T-helper 9 cell (primary cell): ENCODE measurements around the gene SCMH1.

Experiments used
- DNase-seq: peaks from one replicate; pipeline ENCODE4 v3.0.0-alpha.2; 2020

The SCMH1 gene

DNA sequence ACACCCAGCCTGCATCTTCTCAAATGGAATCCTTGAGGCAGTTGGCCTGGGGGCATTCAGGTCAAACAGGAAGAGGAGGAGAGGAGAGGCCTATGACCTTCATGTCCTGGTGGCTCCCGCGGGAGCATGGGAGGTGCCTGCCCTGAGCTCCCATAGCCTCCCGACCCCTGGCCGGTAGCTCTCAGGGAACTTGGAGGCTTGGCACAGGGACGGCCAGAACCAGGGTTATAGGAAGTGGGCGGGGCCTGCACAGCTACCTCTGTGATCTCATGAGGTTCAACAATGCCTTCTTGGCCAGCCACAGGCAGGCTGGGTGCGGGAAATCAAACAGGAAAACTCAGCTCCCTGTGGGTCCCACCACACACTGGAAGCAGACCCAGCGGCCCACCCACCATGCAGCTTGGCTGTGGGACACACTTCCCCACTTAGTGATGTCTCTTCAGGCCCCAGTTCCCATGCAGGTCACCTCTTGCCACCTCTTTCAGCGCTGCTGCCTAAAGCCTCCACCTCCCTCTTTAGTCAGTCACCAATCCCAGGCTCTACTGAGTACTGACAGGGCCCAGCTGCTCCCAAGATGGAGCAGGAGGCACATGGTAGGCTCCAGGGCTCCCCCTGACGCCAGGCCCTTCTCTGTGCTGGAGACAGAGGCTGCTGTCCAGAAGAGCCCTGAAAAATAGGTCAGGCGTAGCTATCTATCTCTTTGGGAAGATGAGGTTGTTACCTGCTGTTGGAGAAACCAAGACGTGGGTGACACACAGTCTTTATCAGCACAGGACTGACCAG lies 220.4 kb downstream of the SCMH1 start, which contains the start of gene SLFNL1:
Gene SLFNL1, minus strand, starts transcription at position 200 of the 783 bp plus-strand sequence. CDS start 1,065 bp downstream, outside the sequence.
- no peak for DNase-seq

DNA sequence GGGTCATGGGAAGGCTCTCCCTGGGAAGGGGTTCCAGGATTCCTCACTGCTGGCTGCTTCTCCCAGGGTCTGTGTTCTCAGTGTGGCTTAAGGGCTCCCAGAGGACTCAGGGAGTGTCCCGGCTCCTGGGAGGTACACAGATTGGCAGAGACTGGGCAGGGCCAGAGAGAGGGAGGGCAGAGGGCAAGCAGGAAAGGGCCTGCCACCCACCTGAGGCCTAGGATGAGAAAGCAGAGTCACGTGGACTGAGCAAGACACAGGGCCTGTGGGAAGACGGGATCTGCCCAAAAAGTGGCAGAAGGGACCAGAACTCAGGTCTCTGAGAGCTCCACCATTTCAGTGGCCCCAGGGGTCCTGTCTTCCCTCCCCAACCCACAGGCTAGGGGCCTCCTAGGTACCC lies 221.5 kb downstream of the SCMH1 start:
- DNase-seq = no peak

DNA sequence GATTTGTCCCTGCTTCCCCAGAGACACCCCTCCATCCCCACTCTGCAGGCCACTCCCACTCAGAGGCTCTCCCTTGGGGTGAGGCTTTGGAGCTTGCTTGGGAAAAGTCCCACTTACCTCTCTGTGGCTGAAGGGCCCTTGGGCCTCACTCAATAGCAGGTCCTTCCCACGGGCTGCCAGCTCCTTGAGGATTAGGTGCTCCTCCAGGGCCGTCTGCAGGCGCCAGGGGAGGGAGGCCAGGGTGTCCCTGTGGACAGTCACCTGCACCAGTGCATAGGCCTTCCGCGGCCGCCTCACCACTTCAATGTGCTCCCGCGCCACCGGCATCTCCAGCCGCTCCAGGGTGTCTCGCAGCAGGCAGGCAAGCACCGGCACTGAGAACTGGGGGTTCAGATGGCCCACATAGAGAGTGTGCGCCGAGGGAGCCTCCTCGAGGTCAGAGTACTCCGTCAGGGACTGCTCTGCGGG lies 222.0 kb downstream of the SCMH1 start:
- no peak for DNase-seq

DNA sequence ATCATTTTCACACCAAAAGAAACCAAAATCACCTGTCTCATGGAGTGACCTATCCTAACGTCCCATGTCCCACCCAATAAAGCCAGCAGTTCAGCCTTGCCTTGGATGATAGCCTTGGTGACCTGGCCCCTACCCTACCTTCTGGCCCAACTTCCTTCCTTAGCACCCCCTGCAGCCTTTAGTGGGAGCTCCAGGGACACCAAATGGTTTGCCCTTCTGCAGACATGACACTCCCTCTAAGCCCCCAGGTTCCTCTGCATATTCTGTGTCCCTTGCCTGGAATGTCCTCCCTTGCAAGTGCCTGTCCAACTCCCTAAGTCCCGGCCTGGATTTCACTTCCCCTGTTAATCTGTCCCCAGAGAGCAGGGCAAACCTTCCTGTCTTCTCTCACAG lies 222.8 kb downstream of the SCMH1 start:
- DNase-seq = no peak

DNA sequence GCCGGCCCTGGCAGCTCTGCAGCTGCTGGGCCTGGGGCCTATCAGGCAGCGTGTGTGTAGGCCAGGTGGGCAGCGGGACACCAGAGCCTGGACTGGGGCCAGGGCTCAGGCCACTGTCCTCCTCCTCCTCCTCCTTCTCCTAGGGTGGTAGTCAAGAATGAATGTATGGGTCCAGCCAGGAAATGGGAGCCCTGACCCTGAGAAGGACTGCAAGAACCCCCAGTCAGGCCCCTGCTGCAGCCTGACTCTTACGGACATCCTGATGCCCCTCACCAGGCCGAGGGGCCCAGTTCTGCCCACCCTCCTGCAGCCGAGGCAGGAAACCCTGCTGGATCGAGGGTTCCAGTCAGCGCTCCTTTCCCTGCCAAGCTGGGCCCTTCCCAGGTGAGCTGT lies 224.1 kb downstream of the SCMH1 start:
- no peak for DNase-seq

DNA sequence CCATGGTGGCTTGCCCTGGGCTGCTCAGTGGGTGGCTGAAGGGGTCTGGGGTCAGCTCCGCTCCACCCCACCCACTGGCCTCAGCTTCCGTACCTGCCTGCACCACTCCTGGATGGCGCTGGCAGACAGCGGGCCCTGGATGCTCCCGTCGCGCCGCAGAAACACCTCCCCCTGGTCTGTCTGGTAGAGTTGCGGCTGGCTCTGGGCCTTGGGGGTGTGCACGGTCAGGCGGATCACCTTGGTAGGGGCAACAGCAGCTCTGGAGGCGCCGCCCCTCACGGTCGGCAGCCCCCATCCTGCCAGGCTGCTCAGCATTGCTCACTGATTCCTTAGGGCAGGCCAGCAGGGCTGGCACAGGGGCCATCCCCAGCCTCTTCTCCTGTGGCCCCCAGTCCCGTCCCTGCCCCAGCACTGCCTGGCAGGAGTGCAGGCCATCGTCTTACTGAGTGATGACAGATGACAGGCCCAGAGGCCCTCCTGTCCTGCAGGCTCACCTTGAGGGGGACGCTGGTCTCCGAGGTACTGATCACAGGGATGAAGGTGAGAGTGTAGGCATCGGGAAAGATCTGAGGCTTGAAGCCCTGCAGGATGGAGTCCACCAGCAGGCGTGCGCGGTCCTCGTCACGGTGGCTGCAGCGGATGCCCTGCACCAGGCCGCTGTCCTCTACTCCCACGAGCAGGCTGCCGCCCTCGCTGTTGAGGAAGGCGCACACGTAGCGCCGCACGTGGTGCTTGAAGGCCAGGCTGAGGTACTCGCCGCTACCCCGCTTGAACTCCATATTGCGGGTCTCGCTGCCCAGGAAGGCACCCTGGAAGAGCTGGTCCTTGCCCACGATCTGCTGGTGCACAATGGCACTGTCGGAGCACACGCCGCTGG lies 224.7 kb downstream of the SCMH1 start:
- DNase-seq = no peak

DNA sequence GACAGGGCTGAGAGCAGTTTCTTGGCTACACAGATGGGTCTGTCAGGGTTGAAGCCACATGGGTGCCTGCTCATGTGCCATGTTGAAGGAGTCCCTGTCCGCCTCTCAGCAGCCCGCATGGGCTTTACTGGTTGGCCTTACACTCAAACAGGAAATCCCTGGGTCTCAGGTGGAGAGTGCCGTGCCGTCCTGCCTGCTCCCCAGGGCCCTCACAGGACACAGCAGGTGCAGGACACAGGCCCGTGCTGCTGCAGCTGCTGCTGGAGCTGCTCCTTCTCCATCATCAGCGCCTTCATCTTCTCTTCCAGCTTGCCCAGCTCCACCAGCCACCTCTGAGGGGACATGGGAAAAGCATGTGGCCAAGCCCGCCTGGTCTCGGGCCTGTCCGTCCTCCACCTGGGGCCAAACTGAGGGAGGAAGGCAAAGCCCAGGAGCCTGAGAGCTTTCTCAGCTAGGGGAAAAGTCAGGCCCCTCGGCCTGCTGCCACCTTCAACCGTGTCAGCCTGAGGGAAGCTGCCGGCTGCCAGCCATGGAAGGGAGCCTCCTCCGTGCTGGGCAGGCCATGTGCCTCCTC lies 226.1 kb downstream of the SCMH1 start:
- no peak for DNase-seq

DNA sequence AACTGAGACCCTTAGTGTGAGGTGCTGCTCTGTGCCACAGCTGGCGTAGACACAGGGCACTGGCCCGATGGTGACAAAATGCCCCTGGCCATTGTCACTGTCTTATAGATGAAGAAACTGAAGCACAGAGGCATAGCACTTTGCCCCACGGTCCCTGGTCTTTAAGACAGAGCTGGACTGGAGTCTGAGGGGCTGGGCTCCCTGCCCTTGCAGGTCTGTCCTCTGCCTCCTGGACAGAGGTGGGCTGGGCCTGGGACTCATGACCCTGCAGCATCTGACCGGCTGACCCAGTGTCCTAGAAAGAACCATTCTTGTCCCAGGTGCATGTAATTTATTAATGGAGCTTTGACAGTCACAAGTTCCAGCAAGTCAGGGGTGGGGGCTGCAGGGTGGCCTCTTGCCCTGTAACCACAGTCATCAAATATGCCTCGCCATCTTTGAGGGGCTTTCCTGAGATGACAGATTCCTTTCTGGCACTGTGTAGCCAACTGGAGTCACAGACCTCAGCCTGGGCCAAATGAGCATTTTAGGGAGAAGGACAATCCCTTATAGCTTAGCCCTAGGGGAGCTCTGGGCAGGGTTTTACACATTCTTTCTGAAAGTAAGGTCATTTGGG lies 226.7 kb downstream of the SCMH1 start:
- DNase-seq = no peak

DNA sequence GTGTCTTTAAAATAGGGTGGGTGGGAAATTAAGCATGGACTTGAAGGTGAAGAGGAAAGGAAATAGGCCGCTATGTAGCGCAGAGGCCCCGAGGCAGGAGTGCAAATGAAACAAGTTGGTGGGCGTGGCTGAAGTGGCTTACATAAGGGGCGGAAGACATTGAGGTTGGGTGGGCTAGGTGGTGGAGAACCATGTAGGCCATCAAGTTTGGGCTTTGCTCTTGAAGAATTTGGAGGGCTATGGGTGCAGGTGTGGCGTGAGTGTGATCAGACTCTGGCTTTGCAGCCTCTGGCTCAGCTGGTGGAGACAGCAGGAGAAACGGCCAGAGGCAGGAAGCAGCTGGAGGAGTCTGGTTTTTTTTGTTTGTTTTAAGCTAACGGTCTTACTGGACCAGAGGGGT lies 227.2 kb downstream of the SCMH1 start:
- DNase-seq = no peak

DNA sequence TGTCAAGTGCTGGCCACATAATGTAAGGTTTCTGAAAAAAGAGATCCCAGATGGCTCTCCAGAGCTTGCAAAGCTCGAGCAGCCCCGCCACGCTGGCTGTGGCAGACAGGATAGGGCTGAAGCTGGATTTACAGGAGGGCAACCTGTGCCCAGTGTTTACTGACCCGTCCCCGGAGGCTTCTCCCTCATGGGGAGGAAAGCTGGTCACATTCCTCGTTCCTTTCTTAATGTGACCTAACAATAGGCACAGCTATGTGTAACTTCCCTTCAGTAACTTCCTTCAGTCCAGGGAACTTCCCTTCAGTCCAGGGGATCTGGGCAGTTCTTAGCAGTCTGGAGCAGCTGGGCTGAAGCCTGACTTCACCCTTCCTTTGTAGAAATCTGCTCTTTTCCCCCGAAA lies 228.3 kb downstream of the SCMH1 start:
- DNase-seq = no peak

DNA sequence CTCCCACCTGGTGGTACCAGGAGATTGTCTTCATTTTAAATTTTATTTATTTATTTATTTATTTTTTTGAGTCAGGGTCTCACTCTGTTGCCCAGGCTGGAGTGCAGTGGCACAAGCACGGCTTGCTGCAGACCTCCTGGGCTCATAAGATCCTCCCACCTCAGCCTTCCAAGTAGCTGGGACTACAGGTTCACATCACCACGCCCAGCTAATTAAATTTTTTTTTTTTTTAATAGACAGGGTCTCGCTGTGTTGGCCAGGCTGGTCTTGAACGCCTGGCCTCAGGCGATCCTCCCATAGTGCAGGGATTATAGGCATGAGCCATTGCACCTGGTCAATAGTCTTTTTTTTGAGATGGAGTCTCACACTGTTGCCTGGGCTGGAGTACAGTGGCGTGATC lies 229.1 kb downstream of the SCMH1 start:
- DNase-seq = no peak

DNA sequence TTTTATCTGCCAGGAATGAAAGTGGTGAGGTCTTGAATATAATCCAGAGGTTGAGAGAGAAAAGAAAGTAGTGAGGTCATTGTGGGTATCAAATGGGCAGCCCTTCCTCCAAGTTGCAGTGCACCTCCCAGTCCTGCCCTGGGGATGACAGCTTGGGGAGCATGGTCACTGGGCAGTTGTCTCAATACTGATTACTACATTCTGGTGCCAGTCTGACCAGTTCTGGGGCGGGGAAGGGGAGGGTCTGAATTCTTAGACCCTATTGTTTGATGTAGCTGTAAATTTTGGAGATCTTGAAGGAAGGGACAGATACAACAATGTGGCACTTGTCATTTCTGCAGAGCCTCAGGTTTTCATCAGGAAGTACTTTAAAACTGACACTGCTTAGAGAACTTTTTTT lies 231.8 kb downstream of the SCMH1 start:
- no peak for DNase-seq

DNA sequence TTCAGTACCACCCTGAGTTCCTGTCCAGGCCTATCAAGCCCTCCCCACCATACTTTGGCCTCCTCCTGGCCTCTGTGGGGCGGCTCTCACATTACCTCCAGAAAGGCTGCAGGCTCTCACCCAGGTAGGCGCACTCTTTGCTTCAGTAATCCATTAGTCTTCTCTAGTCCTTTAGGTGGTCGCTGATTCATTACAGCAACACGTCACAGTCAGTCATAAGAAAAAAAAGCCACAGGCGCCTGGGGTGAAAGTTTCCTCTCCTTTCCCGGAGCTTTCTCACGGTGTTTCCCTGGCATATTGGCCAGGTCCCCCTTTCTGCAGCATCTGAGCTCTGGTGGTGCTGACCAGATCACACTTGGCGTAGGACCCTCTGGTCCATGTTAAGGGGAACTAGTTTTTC lies 232.6 kb downstream of the SCMH1 start:
- no peak for DNase-seq

DNA sequence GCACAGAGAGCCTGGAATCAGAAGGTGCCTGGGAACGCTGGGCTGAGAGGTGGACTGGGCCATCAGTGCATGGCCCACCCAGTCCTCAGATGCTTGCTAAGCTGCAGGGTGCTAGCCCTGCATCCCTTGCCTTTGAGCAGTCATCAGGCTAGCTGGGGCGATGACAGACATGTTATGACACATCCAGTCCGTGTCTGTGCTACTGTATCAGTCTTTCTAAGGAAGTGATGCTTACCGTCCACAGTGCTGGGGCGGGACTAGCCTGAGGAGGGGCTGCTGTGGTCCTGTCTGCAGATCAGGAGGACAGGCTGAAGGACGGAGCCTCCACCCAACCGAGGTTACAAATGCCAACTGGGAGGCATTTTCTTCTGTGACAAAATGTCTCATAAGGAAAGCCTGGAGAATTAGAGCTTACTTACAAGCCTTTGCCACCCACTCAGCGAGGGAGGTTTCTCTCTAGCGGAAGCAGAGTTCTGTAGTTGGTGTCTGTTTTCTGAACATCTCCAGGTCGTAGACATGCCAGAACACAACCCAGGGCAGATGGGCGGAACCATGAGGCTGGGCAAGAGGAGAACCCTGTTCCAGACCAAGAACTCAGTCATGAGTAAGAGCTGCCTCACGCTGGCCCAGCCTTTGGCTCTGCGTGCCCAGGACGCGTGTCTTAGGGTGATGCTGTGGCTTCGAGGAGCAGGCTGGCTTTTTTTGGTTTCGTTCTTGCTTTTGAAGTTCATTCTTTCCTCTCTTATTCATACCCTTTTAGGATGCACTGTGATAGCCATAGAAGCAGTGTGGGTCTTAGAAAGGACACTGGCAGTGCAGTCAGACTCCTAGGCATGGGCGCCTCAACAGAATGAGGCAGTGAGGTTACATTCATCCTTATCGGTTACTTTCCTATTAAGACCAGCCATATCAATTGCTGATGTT lies 234.9 kb downstream of the SCMH1 start:
- no peak for DNase-seq

DNA sequence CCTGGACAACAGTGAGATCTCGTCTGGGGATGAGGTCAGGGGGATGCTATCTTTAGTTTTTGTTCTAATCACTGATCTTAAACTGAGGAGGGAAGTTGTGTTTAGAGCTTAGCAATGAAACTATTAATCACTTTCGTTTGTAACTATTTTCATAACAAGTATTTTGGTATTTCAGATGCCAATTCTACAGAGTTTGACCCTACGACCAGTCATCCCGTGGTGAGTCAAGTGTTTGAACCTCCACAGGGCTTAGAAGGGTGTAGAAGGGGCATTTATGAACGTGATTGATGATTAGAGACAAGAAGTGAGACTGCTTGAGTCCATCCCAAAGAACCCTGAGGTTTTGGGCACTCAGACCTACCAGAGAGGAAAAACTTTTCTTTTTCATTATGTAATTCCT lies 236.2 kb downstream of the SCMH1 start:
- DNase-seq = no peak

DNA sequence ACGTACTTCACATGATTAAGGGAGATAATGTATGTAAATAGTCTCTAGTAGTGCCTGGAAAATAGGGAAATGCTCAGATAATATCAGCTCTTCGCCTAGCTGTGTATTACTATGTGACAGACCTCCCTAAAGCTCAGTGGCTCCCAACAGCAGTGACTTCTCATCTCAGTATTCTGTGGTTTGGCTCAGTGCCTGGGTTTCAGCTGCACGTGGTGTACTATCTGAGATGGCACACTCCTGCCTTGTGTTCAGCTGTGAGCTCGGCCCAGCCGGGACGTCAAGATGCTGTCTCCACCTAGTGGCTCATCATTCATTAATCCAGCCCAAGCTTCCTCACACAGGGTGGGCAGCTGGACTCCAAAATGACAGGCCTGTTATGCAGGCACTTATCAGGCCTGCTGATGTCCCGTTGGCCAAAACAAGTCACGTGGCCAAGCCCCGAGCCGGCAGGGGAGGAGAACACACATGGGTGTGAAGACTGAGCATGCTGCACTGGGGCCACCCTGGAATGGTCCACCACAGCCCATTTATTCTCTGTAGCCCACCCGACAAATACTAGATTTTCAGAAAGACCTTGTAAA lies 238.4 kb downstream of the SCMH1 start:
- peak; percentile 66 for DNase-seq

DNA sequence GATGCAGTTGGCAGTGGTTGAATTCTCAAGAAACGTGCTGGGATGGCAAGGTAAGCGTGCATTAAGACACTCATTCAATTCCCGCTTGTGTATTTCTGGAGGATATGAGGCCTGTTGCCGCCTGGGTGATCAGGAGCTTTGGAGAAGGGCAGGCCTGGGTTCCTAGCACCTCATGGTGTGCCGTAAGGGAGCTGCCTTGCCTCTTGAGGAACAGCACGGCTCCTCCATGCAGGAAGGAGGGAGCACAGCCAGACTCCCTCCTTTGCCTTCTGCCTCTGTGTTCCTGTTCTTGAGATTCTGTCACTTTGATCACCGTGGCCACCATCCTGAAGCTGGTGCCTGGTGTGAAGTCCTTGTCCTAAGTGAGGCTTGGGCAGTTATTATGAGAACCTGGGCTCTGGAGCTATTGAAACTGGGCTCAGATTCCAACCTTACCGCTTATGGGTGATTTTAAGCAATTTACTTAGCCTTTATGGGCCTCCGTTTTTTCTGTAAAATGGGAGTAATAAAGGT lies 238.9 kb downstream of the SCMH1 start:
- DNase-seq = no peak

DNA sequence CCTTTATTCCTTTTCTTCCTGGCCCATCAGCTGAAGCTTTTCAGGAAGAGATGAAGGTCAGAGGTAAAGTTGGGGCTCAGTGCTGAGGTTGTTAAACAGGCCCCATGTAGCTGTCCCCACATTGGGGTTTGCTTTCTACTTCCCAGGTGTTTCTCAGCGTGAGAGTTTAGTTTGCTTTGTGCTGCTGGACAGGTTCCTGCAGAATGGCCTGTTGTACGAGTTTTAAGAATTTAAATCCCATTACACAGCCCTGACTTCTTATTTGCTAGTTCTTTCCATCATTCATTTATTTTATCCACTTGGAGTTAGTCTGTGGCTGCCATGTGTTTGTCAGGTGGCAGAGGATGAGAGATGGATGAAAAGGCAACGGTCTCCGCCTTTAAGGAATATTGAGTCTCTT lies 243.4 kb downstream of the SCMH1 start:
- DNase-seq = no peak

DNA sequence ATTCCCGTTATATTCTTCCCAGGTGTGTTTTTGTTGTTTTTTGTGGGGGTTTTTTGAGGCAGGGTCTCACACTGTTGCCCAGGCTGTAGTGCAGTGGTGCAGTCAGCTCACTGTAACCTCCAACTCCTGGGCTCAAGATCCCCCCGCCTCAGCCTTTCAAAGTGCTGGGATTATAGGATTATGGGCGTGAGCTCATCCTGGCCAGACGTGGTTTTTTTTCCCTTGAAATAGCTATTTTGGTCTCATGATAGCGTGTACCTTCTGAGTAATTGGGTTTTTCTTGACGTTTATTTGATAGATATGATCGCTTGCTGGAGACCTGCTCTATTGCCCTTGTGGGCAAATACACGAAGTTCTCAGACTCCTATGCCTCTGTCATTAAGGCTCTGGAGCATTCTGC lies 245.0 kb downstream of the SCMH1 start:
- DNase-seq = no peak

DNA sequence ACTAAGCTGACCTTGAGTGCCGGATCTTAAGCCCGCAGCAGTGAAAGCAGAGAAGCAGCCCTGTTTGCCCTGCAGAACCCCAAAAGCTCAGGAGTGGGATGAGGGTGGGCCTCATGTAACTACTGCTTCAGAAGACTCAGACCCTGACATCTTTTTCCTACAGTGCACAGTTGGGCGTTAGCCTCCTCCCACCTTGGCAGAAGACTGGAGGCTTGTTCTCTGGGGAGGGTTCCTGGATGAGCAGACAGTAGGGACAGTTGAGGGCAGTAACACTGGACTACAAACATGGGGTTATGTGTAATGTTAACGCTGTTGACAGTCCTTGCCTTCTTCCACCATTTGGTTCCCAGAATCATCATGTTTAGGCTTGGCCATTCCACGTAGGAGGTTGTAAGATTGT lies 253.0 kb downstream of the SCMH1 start:
- DNase-seq = no peak

DNA sequence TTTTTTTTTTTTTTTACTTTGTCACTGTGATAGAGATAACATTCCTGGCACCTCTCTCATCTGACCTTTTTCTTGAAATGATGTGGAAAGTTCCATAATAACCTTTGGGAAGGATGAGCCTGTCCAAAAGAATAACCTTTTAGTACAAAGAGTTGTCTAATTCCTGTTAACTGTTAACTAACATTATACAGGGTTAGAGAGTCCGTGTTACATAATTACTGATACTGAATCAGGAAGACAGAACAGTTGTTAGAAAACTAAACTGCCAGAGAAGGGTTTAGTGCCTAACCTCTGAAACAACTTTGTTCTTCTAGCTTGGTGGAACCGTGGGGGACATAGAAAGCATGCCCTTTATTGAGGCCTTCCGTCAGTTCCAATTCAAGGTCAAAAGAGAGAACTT lies 253.8 kb downstream of the SCMH1 start:
- no peak for DNase-seq
